ENCODE results near the gene TBL2. TPM values are rescaled to one million over a fixed set of nuclear protein-coding genes. Genes with fewer than 3 reads are reported as not detected.

Gene TBL2
- total and polyA plus RNA-seq, 2 donors (not counting 1 experiment from before 2014, with no cell fraction given): 15.1 to 34.6 TPM

GRCh38 chr7:73596191-73597065, 18.0 kb upstream of the TBL2 start:
- peaks cover 28% of the 10 kb centered on the region for H3K27me3 Mint-ChIP-seq
- TF ChIP-seq CTCF (IDR thresholded peaks at IDR 0.05) (no peak), EZH2 (IDR thresholded peaks at IDR 0.05; ENCODE audit: borderline replicate concordance, insufficient read depth, low read depth, low read length, poor library complexity, severe bottlenecking) (no peak)
- ATAC-seq (ENCODE audit: low read depth) (no peak), DNase-seq (no peak)
- Histone ChIP-seq H2AFZ (ENCODE audit: insufficient read depth, low read depth, low read length, poor library complexity, severe bottlenecking) (no peak overlapping the region), H3K4me2 (replicated peaks; ENCODE audit: low read depth, low read length, poor library complexity, severe bottlenecking) (no peak overlapping the region), H3K27ac (ENCODE audit: low read length in 2 of 2) (no peak overlapping the region), H3K36me3 (replicated peaks in 1 of 2; ENCODE audit: control extremely low read depth in 1 of 2, control insufficient read depth in 1 of 2, extremely low read depth in 1 of 2, insufficient read depth in 2 of 2, low read length in 1 of 2) (no peaks in the 10 kb centered on the region), H3K9me3 (ENCODE audit: control extremely low read depth in 1 of 3, control insufficient read depth in 2 of 3, insufficient read depth in 1 of 3, low read length in 2 of 3) (no peaks in the 10 kb centered on the region), H3K4me1 (ENCODE audit: control insufficient read depth in 2 of 2, insufficient read depth in 2 of 2, low read length in 2 of 2) (no peaks in the 10 kb centered on the region), H3K4me3 (ENCODE audit: control extremely low read depth in 1 of 5, extremely low read depth in 1 of 5, insufficient read depth in 1 of 5, low read depth in 2 of 5, low read length in 4 of 5) (no peak overlapping the region), H3K27me3 (replicated peaks in 1 of 4; ENCODE audit: control extremely low read depth in 1 of 4, control insufficient read depth in 3 of 4, insufficient read depth in 4 of 4, low read length in 3 of 4) (peaks cover 0 to 11% (median 0%) of the 10 kb centered on the region in 4 experiments), H3K79me2 (ENCODE audit: control insufficient read depth, insufficient read depth, low read length) (no peaks in the 10 kb centered on the region), H4K20me1 (ENCODE audit: control insufficient read depth, insufficient read depth, low read length, poor library complexity, severe bottlenecking) (no peaks in the 10 kb centered on the region), H3K9ac (ENCODE audit: low read length) (no peak overlapping the region)
- no peaks in the 10 kb centered on the region for H3K9me3 Mint-ChIP-seq (ENCODE audit: insufficient read depth)
- 64% methylated on average over 33 of the region's 37 CpGs for WGBS (ENCODE audit: insufficient coverage)
- intact Hi-C loops (cut with micrococcal nuclease): no loop called here
- H3K4me3 Mint-ChIP-seq: no peak overlapping the region
- no peak overlapping the region for H3K27ac Mint-ChIP-seq
- POLR2A ChIA-PET: interaction anchor here (0.6 kb wide), 1 partner anchor 10 kb away, joined by 6 read pairs; no protein-coding TSS in a partner anchor
- CTCF ChIA-PET: interaction anchor here (1.3 kb wide), 1 partner anchor 11 kb away, joined by 4 read pairs; no protein-coding TSS in a partner anchor
- no peaks in the 10 kb centered on the region for H3K4me1 Mint-ChIP-seq

GRCh38 chr7:73595358-73595757, 17.0 kb upstream of the TBL2 start:
- WGBS (ENCODE audit: insufficient coverage): 93% methylated on average over 9 of the region's 9 CpGs
- Histone ChIP-seq H3K9ac (ENCODE audit: low read length) (no peak overlapping the region), H3K27me3 (replicated peaks in 1 of 4; ENCODE audit: control extremely low read depth in 1 of 4, control insufficient read depth in 3 of 4, insufficient read depth in 4 of 4, low read length in 3 of 4) (peaks cover 0 to 11% (median 0%) of the 10 kb centered on the region in 4 experiments), H4K20me1 (ENCODE audit: control insufficient read depth, insufficient read depth, low read length, poor library complexity, severe bottlenecking) (no peaks in the 10 kb centered on the region), H3K36me3 (replicated peaks in 1 of 2; ENCODE audit: control extremely low read depth in 1 of 2, control insufficient read depth in 1 of 2, extremely low read depth in 1 of 2, insufficient read depth in 2 of 2, low read length in 1 of 2) (no peaks in the 10 kb centered on the region), H3K4me2 (replicated peaks; ENCODE audit: low read depth, low read length, poor library complexity, severe bottlenecking) (no peak overlapping the region), H3K4me1 (ENCODE audit: control insufficient read depth in 2 of 2, insufficient read depth in 2 of 2, low read length in 2 of 2) (no peaks in the 10 kb centered on the region), H3K9me3 (ENCODE audit: control extremely low read depth in 1 of 3, control insufficient read depth in 2 of 3, insufficient read depth in 1 of 3, low read length in 2 of 3) (no peaks in the 10 kb centered on the region), H3K79me2 (ENCODE audit: control insufficient read depth, insufficient read depth, low read length) (no peaks in the 10 kb centered on the region), H2AFZ (ENCODE audit: insufficient read depth, low read depth, low read length, poor library complexity, severe bottlenecking) (no peak overlapping the region), H3K27ac (ENCODE audit: low read length in 2 of 2) (no peak overlapping the region), H3K4me3 (ENCODE audit: control extremely low read depth in 1 of 5, extremely low read depth in 1 of 5, insufficient read depth in 1 of 5, low read depth in 2 of 5, low read length in 4 of 5) (no peak overlapping the region)
- Mint-ChIP-seq H3K4me3 (no peak overlapping the region), H3K27me3 (peaks cover 28% of the 10 kb centered on the region), H3K27ac (no peak overlapping the region), H3K4me1 (no peaks in the 10 kb centered on the region), H3K9me3 (ENCODE audit: insufficient read depth) (no peaks in the 10 kb centered on the region)
- ATAC-seq (ENCODE audit: low read depth) (no peak), DNase-seq (no peak)
- CTCF ChIA-PET: interaction anchor here (1.0 to 1.3 kb wide), 2 partner anchors 12 to 13 kb away, joined by 3 to 4 read pairs; no protein-coding TSS in a partner anchor
- TF ChIP-seq EZH2 (IDR thresholded peaks at IDR 0.05; ENCODE audit: borderline replicate concordance, insufficient read depth, low read depth, low read length, poor library complexity, severe bottlenecking) (no peak), CTCF (IDR thresholded peaks at IDR 0.05) (no peak)
- POLR2A ChIA-PET: no interaction called here
- intact Hi-C loops (cut with micrococcal nuclease): no loop called here
